ENCODE results near the gene APBA2.

Gene APBA2

GRCh38 chr15:29103824-29104565, 218.2 kb downstream of the APBA2 start:
- ATAC-seq (ENCODE audit: low read depth) (peak; percentile 85), DNase-seq (ENCODE audit: low spot score) (peak; percentile 57)
- peak; percentile 98 for TF ChIP-seq CTCF (IDR thresholded peaks at IDR 0.05; ENCODE audit: poor library complexity, severe bottlenecking)
- Histone ChIP-seq H3K4me3 (ENCODE audit: severe bottlenecking) (no peak overlapping the region), H3K27me3 (ENCODE audit: insufficient read depth, poor library complexity, severe bottlenecking) (no peaks in the 10 kb centered on the region), H3K4me1 (ENCODE audit: insufficient read depth, poor library complexity, severe bottlenecking) (no peaks in the 10 kb centered on the region), H3K36me3 (ENCODE audit: low read depth) (peaks cover 4% of the 10 kb centered on the region; the same call in 1 of the 2 replicates), H3K27ac (ENCODE audit: poor library complexity, severe bottlenecking) (no peak overlapping the region), H3K9me3 (ENCODE audit: severe bottlenecking) (no peaks in the 10 kb centered on the region)

GRCh38 chr15:29104566-29104880, 218.7 kb downstream of the APBA2 start:
- no peak for TF ChIP-seq CTCF (IDR thresholded peaks at IDR 0.05; ENCODE audit: poor library complexity, severe bottlenecking)
- ATAC-seq (ENCODE audit: low read depth) (no peak), DNase-seq (ENCODE audit: low spot score) (no peak)
- H3K4me3 ChIP-seq (ENCODE audit: severe bottlenecking), result no peak overlapping the region
- no peaks in the 10 kb centered on the region for H3K4me1 ChIP-seq (ENCODE audit: insufficient read depth, poor library complexity, severe bottlenecking)
- no peaks in the 10 kb centered on the region for H3K27me3 ChIP-seq (ENCODE audit: insufficient read depth, poor library complexity, severe bottlenecking)
- no peak overlapping the region for H3K27ac ChIP-seq (ENCODE audit: poor library complexity, severe bottlenecking)
- H3K9me3 ChIP-seq (ENCODE audit: severe bottlenecking), result no peaks in the 10 kb centered on the region
- peaks cover 4% of the 10 kb centered on the region; the same call in 1 of the 2 replicates for H3K36me3 ChIP-seq (ENCODE audit: low read depth)

- Histone ChIP-seq H3K27ac (ENCODE audit: poor library complexity, severe bottlenecking) (no peak overlapping the region), H3K4me1 (ENCODE audit: insufficient read depth, poor library complexity, severe bottlenecking) (no peaks in the 10 kb centered on the region), H3K4me3 (ENCODE audit: severe bottlenecking) (no peak overlapping the region), H3K36me3 (ENCODE audit: low read depth) (peaks cover 4% of the 10 kb centered on the region; the same call in 1 of the 2 replicates), H3K27me3 (ENCODE audit: insufficient read depth, poor library complexity, severe bottlenecking) (no peaks in the 10 kb centered on the region), H3K9me3 (ENCODE audit: severe bottlenecking) (no peaks in the 10 kb centered on the region)
- no peak for ATAC-seq (ENCODE audit: low read depth)
- DNase-seq (ENCODE audit: low spot score), result peak; percentile 62
- no peak for TF ChIP-seq CTCF (IDR thresholded peaks at IDR 0.05; ENCODE audit: poor library complexity, severe bottlenecking)
These were observed 219.5 kb downstream of the APBA2 start for GRCh38 chr15:29105151-29105854.

- Histone ChIP-seq H3K4me1 (ENCODE audit: insufficient read depth, poor library complexity, severe bottlenecking) (no peaks in the 10 kb centered on the region), H3K4me3 (ENCODE audit: severe bottlenecking) (no peak overlapping the region), H3K27me3 (ENCODE audit: insufficient read depth, poor library complexity, severe bottlenecking) (no peaks in the 10 kb centered on the region), H3K27ac (ENCODE audit: poor library complexity, severe bottlenecking) (no peak overlapping the region), H3K36me3 (ENCODE audit: low read depth) (peaks cover 4% of the 10 kb centered on the region; the same call in 1 of the 2 replicates), H3K9me3 (ENCODE audit: severe bottlenecking) (no peaks in the 10 kb centered on the region)
- DNase-seq (ENCODE audit: low spot score), result peak; percentile 62
- ATAC-seq (ENCODE audit: low read depth), result no peak
- no peak for TF ChIP-seq CTCF (IDR thresholded peaks at IDR 0.05; ENCODE audit: poor library complexity, severe bottlenecking)
These were observed 220.3 kb downstream of the APBA2 start for GRCh38 chr15:29106116-29106515.
